Measurements from ENCODE around the gene SEMA6A. TPM values are rescaled to one million over a fixed set of nuclear protein-coding genes. Genes with fewer than 3 reads are reported as not detected.

Gene SEMA6A
- total and polyA plus RNA-seq, 4 donors: 3.4 to 31.6 (median 12.0) TPM

- no peak for TF ChIP-seq CTCF (IDR thresholded peaks at IDR 0.05; ENCODE audit: control extremely low read depth, extremely low read depth)
- Histone ChIP-seq H3K27me3 (ENCODE audit: control insufficient read depth in 3 of 3, insufficient read depth in 3 of 3, low read length in 2 of 3) (no peaks in the 10 kb centered on the region), H3K4me1 (ENCODE audit: control insufficient read depth in 5 of 5, insufficient read depth in 5 of 5, low read length in 5 of 5) (peaks cover 0 to 21% (median 11%) of the 10 kb centered on the region in 5 donors), H3K36me3 (ENCODE audit: control insufficient read depth in 4 of 4, insufficient read depth in 4 of 4, low read length in 4 of 4) (no peaks in the 10 kb centered on the region), H3K9me3 (ENCODE audit: control insufficient read depth in 4 of 4, insufficient read depth in 3 of 4, low read length in 3 of 4) (peaks cover 0 to 3% (median 0%) of the 10 kb centered on the region in 4 donors), H3K27ac (ENCODE audit: low read depth in 1 of 2, low read length in 1 of 2) (no peak overlapping the region), H3K9ac (ENCODE audit: insufficient read depth in 1 of 2, low read length in 2 of 2) (no peak overlapping the region), H3K4me3 (no peak overlapping the region)
- no peak for DNase-seq
- ATAC-seq (ENCODE audit: insufficient read depth, low FRiP score): no peak
- 85 to 92% methylated on average over 5 of the region's 5 CpGs for WGBS, 2 donors
Observed at GRCh38 chr5:116612431-116612830, 37.8 kb upstream of the SEMA6A start.

- WGBS, 2 donors: 66 to 79% methylated on average over 4 of the region's 4 CpGs
- DNase-seq (peak; percentile 37 to 71 (median 48)), ATAC-seq (ENCODE audit: insufficient read depth, low FRiP score) (no peak)
- no peak for TF ChIP-seq CTCF (IDR thresholded peaks at IDR 0.05; ENCODE audit: control extremely low read depth, extremely low read depth)
- Histone ChIP-seq H3K4me1 (ENCODE audit: control insufficient read depth in 5 of 5, insufficient read depth in 5 of 5, low read length in 5 of 5) (peaks cover 0 to 25% (median 5%) of the 10 kb centered on the region in 5 donors), H3K27ac (ENCODE audit: low read depth in 1 of 2, low read length in 1 of 2) (no peak overlapping the region), H3K9ac (ENCODE audit: insufficient read depth in 1 of 2, low read length in 2 of 2) (no peak overlapping the region), H3K36me3 (ENCODE audit: control insufficient read depth in 4 of 4, insufficient read depth in 4 of 4, low read length in 4 of 4) (no peaks in the 10 kb centered on the region), H3K9me3 (ENCODE audit: control insufficient read depth in 4 of 4, insufficient read depth in 3 of 4, low read length in 3 of 4) (peaks cover 0 to 3% (median 0%) of the 10 kb centered on the region in 4 donors), H3K27me3 (ENCODE audit: control insufficient read depth in 3 of 3, insufficient read depth in 3 of 3, low read length in 2 of 3) (no peaks in the 10 kb centered on the region), H3K4me3 (no peak overlapping the region)
Observed at GRCh38 chr5:116605310-116606070, 30.9 kb upstream of the SEMA6A start.

- no peak for ATAC-seq (ENCODE audit: insufficient read depth, low FRiP score)
- no peak overlapping the region for H3K27ac ChIP-seq (ENCODE audit: low read depth in 1 of 2, low read length in 1 of 2)
- no peak for TF ChIP-seq CTCF (IDR thresholded peaks at IDR 0.05; ENCODE audit: control extremely low read depth, extremely low read depth)
Observed at GRCh38 chr5:116604805-116605204, 30.2 kb upstream of the SEMA6A start.

More at GRCh38 chr5:116604805-116605204, 30.2 kb upstream of the SEMA6A start:
- 62 to 71% methylated on average over 4 of the region's 4 CpGs for WGBS, 2 donors
- Histone ChIP-seq H3K4me3 (no peak overlapping the region), H3K9ac (ENCODE audit: insufficient read depth in 1 of 2, low read length in 2 of 2) (no peak overlapping the region), H3K27me3 (ENCODE audit: control insufficient read depth in 3 of 3, insufficient read depth in 3 of 3, low read length in 2 of 3) (no peaks in the 10 kb centered on the region), H3K4me1 (ENCODE audit: control insufficient read depth in 5 of 5, insufficient read depth in 5 of 5, low read length in 5 of 5) (peaks cover 0 to 25% (median 5%) of the 10 kb centered on the region in 5 donors), H3K36me3 (ENCODE audit: control insufficient read depth in 4 of 4, insufficient read depth in 4 of 4, low read length in 4 of 4) (no peaks in the 10 kb centered on the region), H3K9me3 (ENCODE audit: control insufficient read depth in 4 of 4, insufficient read depth in 3 of 4, low read length in 3 of 4) (peaks cover 0 to 3% (median 0%) of the 10 kb centered on the region in 4 donors)
- DNase-seq: no peak
